AG04450 (cell line): Measurements from ENCODE around the gene MRGPRF. TPM values are rescaled to one million over a fixed set of nuclear protein-coding genes. Genes with fewer than 3 reads are reported as not detected.

Source experiments
- CTCF ChIA-PET: fragments of 300-600, 350-600 bp; formaldehyde crosslinking; extraction: SDS; loops from one replicate; lab custom pipeline; 2022; ENCODE audit warnings: antibody characterized with exemption, inconsistent platforms; lab: Charles Lee
- POLR2A ChIA-PET: fragments of 350-600 bp; formaldehyde crosslinking; extraction: SDS; loops from one replicate; lab custom pipeline; 2021; ENCODE audit warnings: antibody characterized with exemption, inconsistent platforms; lab: Yijun Ruan, JAX
- DNase-seq: peaks from one replicate; pipeline ENCODE4 v3.0.0-alpha.2; 2011; ENCODE audit warnings: low read depth, low spot score
- H3K27ac ChIP-seq: one replicate; pipeline ENCODE4 v1.5.1; 2012; ENCODE audit warnings: low read depth, low read length, control low read depth
- H3K27me3 ChIP-seq: one replicate; pipeline ENCODE4 v1.6.0; 2012; ENCODE audit warnings: low read length; ENCODE audit not compliant: control insufficient read depth, insufficient read depth
- H3K4me3 ChIP-seq: 2 replicates; pipeline ENCODE4 v1.5.1; 2011; ENCODE audit warnings: mild to moderate bottlenecking, low read depth, low read length, control low read depth
- H3K9me3 ChIP-seq: 2 replicates; pipeline ENCODE4 v1.5.1; 2012; ENCODE audit warnings: low read length; ENCODE audit not compliant: control insufficient read depth, insufficient read depth
- polyA plus RNA-seq: library from polyadenylated mRNA; depleted of rRNA; stranded (reverse); fragments of >200 nt; gene quantifications from 2 replicates; pipeline ENCODE4 v1.2.3, GENCODE V29; 2011
- TF ChIP-seq, protein P1 (sequence below): IDR thresholded peaks from 2 replicates; pipeline ENCODE4 v1.5.1; 2011; ENCODE audit warnings: low read depth, low read length, control low read depth, inconsistent platforms

The MRGPRF gene
- polyA plus RNA-seq, 1 experiment = 28.6 TPM

DNA sequence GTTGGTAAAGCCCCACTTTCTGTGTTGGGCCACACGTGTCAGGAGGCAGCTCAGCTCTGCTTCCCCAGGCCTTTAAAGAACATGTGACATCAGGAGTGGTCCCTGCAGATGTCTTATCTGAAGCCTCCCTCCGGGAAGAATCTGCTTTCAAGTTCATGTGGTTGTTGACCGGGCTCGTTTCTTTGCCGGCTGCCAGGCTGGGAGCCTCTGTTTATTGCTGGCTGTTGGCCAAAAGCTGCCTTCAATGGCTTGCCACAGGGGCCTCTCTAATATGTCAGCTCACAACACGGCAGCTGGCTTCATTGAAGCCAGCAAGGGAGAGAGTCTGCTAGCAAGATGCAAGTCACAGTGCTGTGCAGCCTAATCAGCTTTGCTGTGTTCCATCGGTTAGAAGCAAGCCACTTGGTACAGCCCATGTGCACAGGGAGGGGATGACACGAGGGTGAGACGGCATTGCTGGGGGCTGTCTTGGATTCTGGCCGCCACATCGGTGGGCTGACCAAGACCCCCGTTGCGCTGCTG, 14.6 kb downstream of the MRGPRF start:
- H3K9me3 ChIP-seq = no peaks in the 10 kb centered on the region; the same call in 1 of the 2 replicates
- POLR2A ChIA-PET = interaction anchor here (1.0 kb wide), 2 partner anchors 14 to 50 kb away, joined by 3 to 5 read pairs; partner anchors contain the start of gene TPCN2
- TF ChIP-seq, protein P1, sequence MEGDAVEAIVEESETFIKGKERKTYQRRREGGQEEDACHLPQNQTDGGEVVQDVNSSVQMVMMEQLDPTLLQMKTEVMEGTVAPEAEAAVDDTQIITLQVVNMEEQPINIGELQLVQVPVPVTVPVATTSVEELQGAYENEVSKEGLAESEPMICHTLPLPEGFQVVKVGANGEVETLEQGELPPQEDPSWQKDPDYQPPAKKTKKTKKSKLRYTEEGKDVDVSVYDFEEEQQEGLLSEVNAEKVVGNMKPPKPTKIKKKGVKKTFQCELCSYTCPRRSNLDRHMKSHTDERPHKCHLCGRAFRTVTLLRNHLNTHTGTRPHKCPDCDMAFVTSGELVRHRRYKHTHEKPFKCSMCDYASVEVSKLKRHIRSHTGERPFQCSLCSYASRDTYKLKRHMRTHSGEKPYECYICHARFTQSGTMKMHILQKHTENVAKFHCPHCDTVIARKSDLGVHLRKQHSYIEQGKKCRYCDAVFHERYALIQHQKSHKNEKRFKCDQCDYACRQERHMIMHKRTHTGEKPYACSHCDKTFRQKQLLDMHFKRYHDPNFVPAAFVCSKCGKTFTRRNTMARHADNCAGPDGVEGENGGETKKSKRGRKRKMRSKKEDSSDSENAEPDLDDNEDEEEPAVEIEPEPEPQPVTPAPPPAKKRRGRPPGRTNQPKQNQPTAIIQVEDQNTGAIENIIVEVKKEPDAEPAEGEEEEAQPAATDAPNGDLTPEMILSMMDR = no peak
- no peak for DNase-seq
- no peak overlapping the region for H3K4me3 ChIP-seq
- peaks cover 6% of the 10 kb centered on the region for H3K27me3 ChIP-seq
- CTCF ChIA-PET = interaction anchor here (0.6 to 1.8 kb wide), 3 partner anchors 46 to 50 kb away, joined by 3 to 5 read pairs (median 4); partner anchors contain the start of gene TPCN2
- no peak overlapping the region for H3K27ac ChIP-seq

DNA sequence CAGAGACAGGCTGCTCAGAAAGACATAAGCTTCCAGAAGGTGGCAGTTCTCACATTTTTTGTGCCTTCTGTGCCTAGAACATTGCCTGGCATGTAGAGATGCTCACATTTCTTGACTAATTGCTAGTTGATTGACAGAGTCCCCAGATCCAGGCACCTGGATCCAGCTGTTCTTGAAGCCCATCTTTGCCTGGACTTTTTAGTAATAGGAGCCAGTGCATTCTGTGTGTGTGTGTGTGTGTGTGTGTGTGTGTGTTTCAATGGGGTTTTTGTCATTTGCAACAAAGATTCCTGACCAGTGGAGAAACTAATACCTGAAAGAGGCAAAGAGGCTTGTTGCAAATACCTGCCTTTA, 15.1 kb downstream of the MRGPRF start:
- no peak overlapping the region for H3K4me3 ChIP-seq
- peaks cover 8% of the 10 kb centered on the region for H3K27me3 ChIP-seq
- ChIA-PET CTCF (interaction anchor here (0.6 to 1.8 kb wide), 3 partner anchors 46 to 51 kb away, joined by 3 to 5 read pairs (median 4); partner anchors contain the start of gene TPCN2), POLR2A (interaction anchor here (1.0 kb wide), 2 partner anchors 14 to 51 kb away, joined by 3 to 5 read pairs; partner anchors contain the start of gene TPCN2)
- TF ChIP-seq, protein P1 = no peak
- no peak overlapping the region for H3K27ac ChIP-seq
- no peaks in the 10 kb centered on the region; the same call in 1 of the 2 replicates for H3K9me3 ChIP-seq
- no peak for DNase-seq

DNA sequence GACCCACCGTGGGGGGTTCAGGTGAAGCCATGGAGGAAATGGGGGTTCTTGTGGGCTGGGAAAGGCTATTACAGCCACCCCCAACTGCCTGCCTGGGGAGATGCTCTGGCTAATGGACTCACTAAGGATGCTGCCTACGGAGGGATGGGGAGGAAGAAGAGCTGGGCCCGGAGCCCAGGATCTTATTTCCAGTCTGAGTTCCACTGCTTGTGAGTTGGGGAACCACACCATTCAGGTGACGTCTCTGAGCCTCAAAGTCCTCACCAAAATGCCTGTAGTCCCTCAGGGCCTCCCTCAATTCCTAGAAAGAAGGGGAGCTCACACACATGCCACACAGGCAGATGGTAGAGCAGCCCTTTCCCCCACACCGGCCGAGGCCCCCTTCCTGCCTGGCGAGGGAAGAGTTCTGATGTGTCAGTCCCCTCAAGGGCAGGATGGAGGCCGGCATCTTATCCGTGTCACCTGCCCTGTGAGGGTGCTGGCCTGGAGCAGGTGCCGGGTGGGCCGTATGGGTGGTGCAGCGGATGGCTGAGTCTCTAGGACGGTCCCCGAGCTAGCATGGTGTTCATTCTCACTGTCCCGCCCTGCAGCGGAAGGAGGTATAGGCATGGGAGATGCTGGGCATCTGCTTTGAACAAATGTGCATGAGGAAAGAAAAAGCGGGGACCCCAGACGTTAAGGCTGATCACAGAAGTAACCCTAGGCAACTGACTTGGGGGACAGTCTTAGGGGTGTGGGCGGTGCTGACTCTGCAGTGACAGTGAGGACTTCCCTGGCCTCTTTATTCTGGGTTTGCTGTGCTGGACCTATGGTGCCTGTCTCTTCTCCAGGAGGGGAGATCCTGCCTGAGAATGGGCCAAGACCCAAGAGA, 15.7 kb downstream of the MRGPRF start:
- H3K4me3 ChIP-seq = no peak overlapping the region
- H3K9me3 ChIP-seq = no peaks in the 10 kb centered on the region; the same call in 1 of the 2 replicates
- H3K27ac ChIP-seq = no peak overlapping the region
- POLR2A ChIA-PET = no interaction called here
- DNase-seq = no peak
- TF ChIP-seq, protein P1 = no peak
- CTCF ChIA-PET = interaction anchor here (1.7 to 1.8 kb wide), 2 partner anchors 47 to 51 kb away, joined by 4 to 5 read pairs; partner anchors contain the start of gene TPCN2
- H3K27me3 ChIP-seq = peaks cover 8% of the 10 kb centered on the region

DNA sequence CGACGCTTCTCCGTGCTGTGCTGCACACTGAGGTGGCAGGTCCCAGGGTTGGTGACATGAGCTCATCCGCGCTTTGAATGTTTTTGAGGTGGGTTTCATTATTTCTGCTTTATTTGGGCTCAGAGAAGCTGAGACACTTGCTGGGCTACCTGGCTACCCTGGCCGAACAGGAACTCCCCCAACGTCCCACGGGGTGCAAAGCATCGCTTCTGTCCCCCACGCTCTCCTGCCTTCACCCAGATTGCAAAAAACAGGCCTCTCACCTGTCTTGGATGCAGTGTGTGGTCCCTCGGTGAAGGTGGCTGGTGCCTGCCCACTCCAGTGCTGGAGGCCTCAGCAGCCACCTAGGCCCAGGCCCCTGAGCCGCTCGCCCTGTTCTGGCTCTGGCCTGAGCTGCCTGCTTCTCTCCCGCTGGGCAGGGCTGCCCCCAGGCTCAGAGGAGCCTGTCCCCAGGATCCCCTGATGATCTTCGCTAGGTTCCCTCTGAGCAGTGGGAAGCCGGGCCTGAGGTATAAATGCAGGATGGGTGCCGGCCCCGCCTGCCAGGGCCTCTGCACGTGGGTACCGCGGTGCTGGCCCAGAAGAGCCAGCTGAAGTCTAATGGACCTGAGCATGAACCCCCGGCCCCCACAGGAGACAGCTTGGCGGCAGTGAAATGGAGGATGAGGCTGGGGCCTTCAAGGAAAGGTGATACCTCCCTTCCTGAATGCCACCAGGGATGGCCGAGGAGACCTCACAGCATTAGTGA, 16.5 kb downstream of the MRGPRF start:
- H3K4me3 ChIP-seq = no peak overlapping the region
- TF ChIP-seq, protein P1 = no peak
- ChIA-PET POLR2A (no interaction called here), CTCF (interaction anchor here (1.8 kb wide), 1 partner anchor 48 kb away, joined by 5 read pairs; no protein-coding TSS in a partner anchor)
- DNase-seq = no peak
- no peak overlapping the region for H3K27ac ChIP-seq
- no peaks in the 10 kb centered on the region; the same call in 1 of the 2 replicates for H3K9me3 ChIP-seq
- peaks cover 8% of the 10 kb centered on the region for H3K27me3 ChIP-seq
